ENCODE measurements around the gene CHRNB2. TPM values are rescaled to one million over a fixed set of nuclear protein-coding genes. Genes with fewer than 3 reads are reported as not detected.

The CHRNB2 gene
- total and polyA plus RNA-seq, 9 of the 15 experiments (the other 6 are each of a cell fraction or from before 2014, with no cell fraction given) = 0.01 TPM; not detected in 8

GRCh38 chr1:154548028-154548427 is 19.6 kb upstream of the CHRNB2 start:
- ATAC-seq (no peak), DNase-seq (ENCODE audit: extremely low read depth in 1 of 4, low spot score in 3 of 4) (no peak), FAIRE-seq (no peak)
- intact Hi-C loops (cut with micrococcal nuclease) = no loop called here
- ChIA-PET CTCF (ENCODE audit: low intra/inter-chr PET ratio) (interaction anchor here (3.4 kb wide), 1 partner anchor 68 kb away, joined by 45 read pairs; no protein-coding TSS in a partner anchor), POLR2A (no interaction called here)
- no peak for TF ChIP-seq SMARCC2 (IDR thresholded peaks at IDR 0.05; ENCODE audit: low read depth)
- no peak for TF ChIP-seq BRD9 (IDR thresholded peaks at IDR 0.05; ENCODE audit: low read depth, partially characterized antibody)
- no peak for TF ChIP-seq MTA1 (IDR thresholded peaks at IDR 0.05; ENCODE audit: borderline replicate concordance)
- TF ChIP-seq SMAD1 (IDR thresholded peaks at IDR 0.05; ENCODE audit: low read depth, low read length, partially characterized antibody) = no peak
- TF ChIP-seq ZNF41 (CRISPR knock-in tag; conservative IDR thresholded peaks at IDR 0.05) = no peak
- TF ChIP-seq FOS (IDR thresholded peaks at IDR 0.05; ENCODE audit: extremely low read depth, insufficient read length) = no peak
- no peak for TF ChIP-seq KDM1A (IDR thresholded peaks at IDR 0.05)
- TF ChIP-seq KLF1 (tag; IDR thresholded peaks at IDR 0.05) = no peak
- no peak for TF ChIP-seq ZNF764 (CRISPR knock-in tag; IDR thresholded peaks at IDR 0.05; ENCODE audit: low read depth)
- no peak for TF ChIP-seq MCM3 (IDR thresholded peaks at IDR 0.05)
- no peak for TF ChIP-seq HDAC1 (IDR thresholded peaks at IDR 0.05)
- TF ChIP-seq RUNX1 (IDR thresholded peaks at IDR 0.05; ENCODE audit: low read depth) = no peak
- no peak for TF ChIP-seq U2AF1 (optimal IDR thresholded peaks at IDR 0.05; ENCODE audit: low read depth, low read length)
- Histone ChIP-seq H3K36me3 (ENCODE audit: control insufficient read depth, insufficient read depth, low read length) (peaks cover 46% of the 10 kb centered on the region), H3K9ac (ENCODE audit: insufficient read depth in 1 of 2, low read depth in 2 of 2, low read length in 2 of 2) (no peak overlapping the region), H3K4me3 (no peak overlapping the region), H3K9me1 (ENCODE audit: control insufficient read depth, insufficient read depth, low read length) (no peaks in the 10 kb centered on the region), H3K79me2 (ENCODE audit: control insufficient read depth, insufficient read depth, low read length) (no peaks in the 10 kb centered on the region), H3K27ac (ENCODE audit: extremely low read depth, low read depth, low read length) (no peak overlapping the region), H3K27me3 (ENCODE audit: control insufficient read depth in 2 of 2, insufficient read depth in 2 of 2, low read length in 2 of 2) (peaks cover 10 to 21% of the 10 kb centered on the region in 2 experiments), H3K4me2 (ENCODE audit: insufficient read depth, low read length) (no peak overlapping the region), H2AFZ (ENCODE audit: low read depth, low read length) (no peak overlapping the region), H3K4me1 (replicated peaks in 1 of 2; ENCODE audit: control insufficient read depth in 2 of 2, insufficient read depth in 2 of 2, low read length in 2 of 2) (no peaks in the 10 kb centered on the region; a peak in 2 of 5 replicates), H3K9me3 (replicated peaks; ENCODE audit: control insufficient read depth, insufficient read depth, low read depth, low read length) (no peaks in the 10 kb centered on the region), H4K20me1 (replicated peaks; ENCODE audit: control insufficient read depth, insufficient read depth, low read length) (peaks cover 16% of the 10 kb centered on the region; the same call in 1 of the 2 replicates)
- BruUV-seq (replicated peaks) = no TSS peak
- 59% methylated on average over 1 of the region's 1 CpG for WGBS (ENCODE audit: insufficient coverage, low coverage, missing lambda C conversion rate)
- in situ Hi-C loops (cut with MboI) = loop anchor here (5.0 kb wide), 1 partner anchor 201 kb away; no protein-coding TSS in a partner anchor
